Mesendoderm (in vitro differentiated cells): ENCODE results near the gene RAD23A.
"Not testable (repeated sequence)": the region's sequence is repeated elsewhere in the genome, so short reads cannot be mapped to it uniquely, and the experiment has no call there.

Source experiments
- DNase-seq: peaks from one replicate; pipeline ENCODE4 v3.0.0; 2013
- H2AK5ac ChIP-seq: 2 replicates; pipeline ENCODE4 v1.6.1; 2013; ENCODE audit warnings: low read length, inconsistent platforms
- H2BK120ac ChIP-seq: 2 replicates; pipeline ENCODE4 v1.6.1; 2013; ENCODE audit warnings: low read depth, mild to moderate bottlenecking, low read length, moderate library complexity, mixed read lengths
- H2BK15ac ChIP-seq: replicated peaks from 2 replicates; pipeline ENCODE4 v1.6.1; 2013; ENCODE audit warnings: low read depth, mild to moderate bottlenecking, moderate library complexity
- H2BK5ac ChIP-seq: 2 replicates; pipeline ENCODE4 v1.6.1; 2013; ENCODE audit warnings: low read length, inconsistent platforms
- H3K18ac ChIP-seq: 2 replicates; pipeline ENCODE4 v1.6.1; 2013; ENCODE audit warnings: mild to moderate bottlenecking, low read length, mixed read lengths
- H3K23ac ChIP-seq: one replicate; pipeline ENCODE4 v1.6.1; 2013; ENCODE audit warnings: low read length
- H3K27ac ChIP-seq: 2 replicates; pipeline ENCODE4 v1.5.1; 2013; ENCODE audit warnings: low read depth, mild to moderate bottlenecking, inconsistent platforms, low read length, moderate library complexity
- H3K27me3 ChIP-seq: 2 replicates; pipeline ENCODE4 v1.6.1; 2013; ENCODE audit warnings: low read length, control low read depth, mild to moderate bottlenecking, inconsistent platforms; ENCODE audit not compliant: insufficient read depth, poor library complexity
- H3K36me3 ChIP-seq: 2 replicates; pipeline ENCODE4 v1.6.1; 2013; ENCODE audit warnings: low read length, inconsistent platforms; ENCODE audit not compliant: control insufficient read depth, insufficient read depth
- H3K4ac ChIP-seq: one replicate; pipeline ENCODE4 v1.6.1; 2013; ENCODE audit warnings: low read depth, mild to moderate bottlenecking, low read length, moderate library complexity
- H3K4me1 ChIP-seq: 2 replicates; pipeline ENCODE4 v1.6.1; 2013; ENCODE audit warnings: low read depth, low read length, inconsistent platforms; ENCODE audit not compliant: control insufficient read depth
- H3K4me2 ChIP-seq: 2 replicates; pipeline ENCODE4 v1.6.1; 2013; ENCODE audit warnings: low read length
- H3K4me3 ChIP-seq: 2 replicates; pipeline ENCODE4 v1.5.1; 2013; ENCODE audit warnings: mild to moderate bottlenecking, low read length
- H3K56ac ChIP-seq: one replicate; pipeline ENCODE4 v1.6.1; 2013; ENCODE audit warnings: low read length
- H3K79me1 ChIP-seq: 2 replicates; pipeline ENCODE4 v1.6.1; 2013; ENCODE audit warnings: low read length, inconsistent platforms
- H3K79me2 ChIP-seq: 2 replicates; pipeline ENCODE4 v1.6.1; 2013; ENCODE audit warnings: mild to moderate bottlenecking, low read length; ENCODE audit not compliant: control insufficient read depth, insufficient read depth
- H3K9ac ChIP-seq: 2 replicates; pipeline ENCODE4 v1.6.1; 2013; ENCODE audit warnings: low read length, inconsistent platforms
- H4K5ac ChIP-seq: one replicate; pipeline ENCODE4 v1.6.1; 2013; ENCODE audit warnings: low read length
- H4K8ac ChIP-seq: one replicate; pipeline ENCODE4 v1.6.1; 2013; ENCODE audit warnings: low read depth, mild to moderate bottlenecking, control low read depth, low read length, moderate library complexity
- WGBS: extraction: QIAGEN DNeasy Blood & Tissue Kit; methylation state at CpG from one replicate; pipeline ENCODE4 v1.1.7; 2013; ENCODE audit warnings: low lambda C conversion rate, missing lambda C conversion rate; ENCODE audit not compliant: insufficient coverage; ENCODE audit errors: extremely low coverage; 5-methylcytosine and 5-hydroxymethylcytosine counted together

RAD23A gene

DNA sequence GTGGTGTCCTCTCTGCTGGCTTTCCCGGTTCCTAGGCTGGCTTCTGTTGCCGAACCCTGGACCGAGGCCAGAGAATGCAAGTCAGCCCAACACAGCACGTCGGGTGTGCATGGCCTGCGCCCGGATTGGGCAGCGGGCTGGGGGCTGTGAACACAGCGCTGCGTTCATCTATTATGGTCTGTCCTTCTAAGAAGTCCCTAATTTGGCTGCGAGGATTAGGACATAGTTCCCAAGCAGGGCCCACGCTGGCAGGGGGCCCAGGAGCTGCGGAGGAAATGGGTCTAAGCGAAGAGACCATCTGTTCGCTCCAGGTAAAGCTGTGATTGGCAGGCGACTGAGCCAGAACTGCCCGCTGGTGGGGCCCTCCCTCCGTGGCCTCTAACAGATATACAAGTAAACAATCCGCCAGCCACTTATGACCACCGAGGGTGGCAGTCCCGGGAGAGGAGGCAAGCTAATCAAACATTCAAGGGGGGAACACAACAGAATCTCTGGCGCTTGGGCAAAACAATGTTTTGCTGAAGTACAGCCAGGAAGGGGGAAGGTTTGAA is 32.6 kb upstream of the RAD23A start:
- no peak overlapping the region for H4K5ac ChIP-seq
- H3K23ac ChIP-seq = no peak overlapping the region
- peak; percentile 72 for DNase-seq
- no peaks in the 10 kb centered on the region for H3K79me1 ChIP-seq
- no peaks in the 10 kb centered on the region for H3K36me3 ChIP-seq
- no peak overlapping the region for H2BK120ac ChIP-seq
- H3K4ac ChIP-seq = no peak overlapping the region
- H3K56ac ChIP-seq = peak overlapping the region; percentile 66
- peak overlapping the region; percentile 57 for H4K8ac ChIP-seq
- peaks cover 6% of the 10 kb centered on the region for H3K4me1 ChIP-seq
- H3K18ac ChIP-seq = no peak overlapping the region
- peak overlapping the region; percentile 52 for H3K27ac ChIP-seq
- H2BK15ac ChIP-seq = no peak overlapping the region
- H3K4me2 ChIP-seq = no peak overlapping the region
- H3K4me3 ChIP-seq = no peak overlapping the region
- no peak overlapping the region for H2AK5ac ChIP-seq
- H2BK5ac ChIP-seq = no peak overlapping the region
- no CpG with 5 or more reads among the region's 22 CpGs for WGBS
- H3K79me2 ChIP-seq = no peaks in the 10 kb centered on the region
- H3K27me3 ChIP-seq = no peaks in the 10 kb centered on the region
- H3K9ac ChIP-seq = peak overlapping the region; percentile 2

GRCh38 chr19:12913851-12914690 is 31.6 kb upstream of the RAD23A start:
- Histone ChIP-seq H3K79me1 (no peaks in the 10 kb centered on the region), H4K8ac (no peak overlapping the region), H3K36me3 (no peaks in the 10 kb centered on the region), H3K4me3 (no peak overlapping the region), H3K23ac (peak overlapping the region; percentile 89), H3K27me3 (no peaks in the 10 kb centered on the region), H3K18ac (no peak overlapping the region), H2AK5ac (no peak overlapping the region), H3K27ac (peak overlapping the region; percentile 52), H2BK120ac (no peak overlapping the region), H3K4me1 (peaks cover 6% of the 10 kb centered on the region), H4K5ac (no peak overlapping the region), H3K79me2 (no peaks in the 10 kb centered on the region), H3K56ac (peak overlapping the region; percentile 19), H2BK5ac (no peak overlapping the region), H3K4me2 (no peak overlapping the region), H3K9ac (peak overlapping the region; percentile 28), H3K4ac (no peak overlapping the region), H2BK15ac (no peak overlapping the region)
- DNase-seq = peak; percentile 59
- no CpG with 5 or more reads among the region's 12 CpGs for WGBS

DNA sequence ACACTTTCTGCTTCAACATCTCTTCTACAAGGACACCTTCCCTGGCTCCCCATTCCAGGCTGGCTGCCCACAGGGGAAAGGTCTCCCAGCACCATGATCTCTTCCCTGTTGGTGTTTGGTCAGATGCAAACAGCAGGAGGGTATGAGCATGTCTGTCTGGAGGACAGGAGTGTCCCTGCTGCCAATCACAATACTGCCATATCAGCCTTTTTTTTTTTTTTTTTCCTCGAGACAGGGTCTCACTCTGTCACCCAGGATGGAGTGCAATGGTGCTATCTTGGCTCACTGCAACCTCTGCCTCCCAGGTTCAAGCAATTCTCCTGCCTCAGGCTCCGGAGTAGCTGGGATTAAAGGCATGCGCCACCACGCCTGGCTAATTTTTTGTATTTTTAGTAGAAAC is 29.8 kb upstream of the RAD23A start:
- not testable (repeated sequence) for H3K27ac ChIP-seq, H3K9ac ChIP-seq, H2BK5ac ChIP-seq, DNase-seq, H2BK120ac ChIP-seq, H2AK5ac ChIP-seq, H3K56ac ChIP-seq, H3K4me2 ChIP-seq, H4K5ac ChIP-seq, H3K27me3 ChIP-seq, H3K4me3 ChIP-seq, H3K4ac ChIP-seq, H3K36me3 ChIP-seq, H3K79me2 ChIP-seq, H3K4me1 ChIP-seq, H2BK15ac ChIP-seq, H3K79me1 ChIP-seq, H3K18ac ChIP-seq, H3K23ac ChIP-seq, H4K8ac ChIP-seq
- no CpG with 5 or more reads among the region's 4 CpGs for WGBS

- Histone ChIP-seq H3K4me3 (no peak overlapping the region), H3K56ac (no peak overlapping the region), H3K4ac (no peak overlapping the region), H3K27me3 (no peaks in the 10 kb centered on the region), H3K9ac (no peak overlapping the region), H3K79me2 (no peaks in the 10 kb centered on the region), H3K36me3 (peaks cover 5% of the 10 kb centered on the region), H4K8ac (no peak overlapping the region), H2BK15ac (no peak overlapping the region), H3K23ac (no peak overlapping the region), H3K27ac (no peak overlapping the region), H3K79me1 (no peaks in the 10 kb centered on the region), H3K4me2 (no peak overlapping the region), H2BK120ac (no peak overlapping the region), H4K5ac (no peak overlapping the region), H3K18ac (no peak overlapping the region), H2AK5ac (no peak overlapping the region), H2BK5ac (no peak overlapping the region), H3K4me1 (peaks cover 6% of the 10 kb centered on the region)
- no peak for DNase-seq
- WGBS = no CpG with 5 or more reads among the region's 14 CpGs
These were observed 27.4 kb upstream of the RAD23A start for GRCh38 chr19:12918253-12918652.

- Histone ChIP-seq H2BK120ac (no peak overlapping the region), H4K8ac (no peak overlapping the region), H3K36me3 (peaks cover 8% of the 10 kb centered on the region), H3K23ac (no peak overlapping the region), H4K5ac (no peak overlapping the region), H3K27ac (no peak overlapping the region), H3K79me2 (no peaks in the 10 kb centered on the region), H3K4me1 (no peaks in the 10 kb centered on the region), H3K4me3 (no peak overlapping the region), H3K18ac (no peak overlapping the region), H2BK5ac (no peak overlapping the region), H3K56ac (no peak overlapping the region), H2BK15ac (no peak overlapping the region), H3K4ac (no peak overlapping the region), H3K79me1 (no peaks in the 10 kb centered on the region), H3K4me2 (no peak overlapping the region), H3K27me3 (no peaks in the 10 kb centered on the region), H3K9ac (no peak overlapping the region), H2AK5ac (no peak overlapping the region)
- DNase-seq = no peak
- no CpG with 5 or more reads among the region's 3 CpGs for WGBS
These were observed 24.6 kb upstream of the RAD23A start for GRCh38 chr19:12921047-12921446.
